Raji (cell line): ENCODE measurements around the gene DGKH.

Experiments used
- POLR2A ChIP-seq: IDR thresholded peaks from 2 replicates; pipeline ENCODE4 v1.6.1; 2011; ENCODE audit warnings: low read depth, low read length, control low read depth; ENCODE audit not compliant: insufficient read depth

DGKH gene, protein sequence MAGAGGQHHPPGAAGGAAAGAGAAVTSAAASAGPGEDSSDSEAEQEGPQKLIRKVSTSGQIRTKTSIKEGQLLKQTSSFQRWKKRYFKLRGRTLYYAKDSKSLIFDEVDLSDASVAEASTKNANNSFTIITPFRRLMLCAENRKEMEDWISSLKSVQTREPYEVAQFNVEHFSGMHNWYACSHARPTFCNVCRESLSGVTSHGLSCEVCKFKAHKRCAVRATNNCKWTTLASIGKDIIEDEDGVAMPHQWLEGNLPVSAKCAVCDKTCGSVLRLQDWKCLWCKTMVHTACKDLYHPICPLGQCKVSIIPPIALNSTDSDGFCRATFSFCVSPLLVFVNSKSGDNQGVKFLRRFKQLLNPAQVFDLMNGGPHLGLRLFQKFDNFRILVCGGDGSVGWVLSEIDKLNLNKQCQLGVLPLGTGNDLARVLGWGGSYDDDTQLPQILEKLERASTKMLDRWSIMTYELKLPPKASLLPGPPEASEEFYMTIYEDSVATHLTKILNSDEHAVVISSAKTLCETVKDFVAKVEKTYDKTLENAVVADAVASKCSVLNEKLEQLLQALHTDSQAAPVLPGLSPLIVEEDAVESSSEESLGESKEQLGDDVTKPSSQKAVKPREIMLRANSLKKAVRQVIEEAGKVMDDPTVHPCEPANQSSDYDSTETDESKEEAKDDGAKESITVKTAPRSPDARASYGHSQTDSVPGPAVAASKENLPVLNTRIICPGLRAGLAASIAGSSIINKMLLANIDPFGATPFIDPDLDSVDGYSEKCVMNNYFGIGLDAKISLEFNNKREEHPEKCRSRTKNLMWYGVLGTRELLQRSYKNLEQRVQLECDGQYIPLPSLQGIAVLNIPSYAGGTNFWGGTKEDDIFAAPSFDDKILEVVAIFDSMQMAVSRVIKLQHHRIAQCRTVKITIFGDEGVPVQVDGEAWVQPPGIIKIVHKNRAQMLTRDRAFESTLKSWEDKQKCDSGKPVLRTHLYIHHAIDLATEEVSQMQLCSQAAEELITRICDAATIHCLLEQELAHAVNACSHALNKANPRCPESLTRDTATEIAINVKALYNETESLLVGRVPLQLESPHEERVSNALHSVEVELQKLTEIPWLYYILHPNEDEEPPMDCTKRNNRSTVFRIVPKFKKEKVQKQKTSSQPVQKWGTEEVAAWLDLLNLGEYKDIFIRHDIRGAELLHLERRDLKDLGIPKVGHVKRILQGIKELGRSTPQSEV

GRCh38 chr13:42048342-42048683 lies at the start of gene DGKH:
Gene DGKH (plus strand): TSS chr13:42048648. CDS start chr13:42048774, 126 bp downstream.
- no peak for TF ChIP-seq POLR2A

DNA sequence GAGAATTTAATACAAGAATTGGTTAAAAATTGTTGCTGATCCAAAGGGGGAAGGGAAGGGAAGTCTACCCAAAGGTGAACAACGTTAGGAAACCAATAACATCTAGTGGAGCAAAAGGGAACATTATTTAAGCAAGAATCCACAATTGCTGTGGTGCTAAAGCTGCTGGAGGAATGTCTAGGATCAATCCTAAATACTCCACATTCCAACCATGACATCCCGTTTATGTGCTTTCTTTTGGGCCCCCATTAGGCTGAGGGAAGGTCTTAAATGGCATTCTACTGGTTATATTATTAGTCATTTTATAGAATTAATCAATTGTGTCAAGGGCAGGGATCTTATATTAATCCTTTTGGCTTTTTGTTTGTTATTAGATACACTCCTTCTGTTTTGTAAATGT lies 47.6 kb upstream of the DGKH start:
- TF ChIP-seq POLR2A: no peak

DNA sequence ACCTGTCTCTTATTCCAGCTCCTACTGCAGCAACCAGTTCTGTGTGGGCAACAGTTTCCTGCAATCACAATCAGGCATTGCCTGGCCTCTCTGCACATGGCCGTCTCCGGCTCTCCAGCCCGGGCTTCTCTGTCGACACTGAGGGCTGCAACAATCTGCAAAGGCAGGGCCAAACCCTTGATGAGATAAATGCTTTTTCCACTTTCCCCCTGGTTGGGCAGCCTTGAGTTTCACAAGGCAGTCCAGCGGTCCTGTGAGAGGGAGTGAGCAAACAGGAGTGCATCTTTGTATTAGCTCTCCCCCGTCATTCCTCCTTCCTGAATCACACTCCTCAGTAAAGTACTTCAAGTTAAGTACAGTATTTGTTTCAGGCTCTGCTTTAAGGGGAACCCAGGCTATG lies 46.9 kb upstream of the DGKH start:
- no peak for TF ChIP-seq POLR2A

DNA sequence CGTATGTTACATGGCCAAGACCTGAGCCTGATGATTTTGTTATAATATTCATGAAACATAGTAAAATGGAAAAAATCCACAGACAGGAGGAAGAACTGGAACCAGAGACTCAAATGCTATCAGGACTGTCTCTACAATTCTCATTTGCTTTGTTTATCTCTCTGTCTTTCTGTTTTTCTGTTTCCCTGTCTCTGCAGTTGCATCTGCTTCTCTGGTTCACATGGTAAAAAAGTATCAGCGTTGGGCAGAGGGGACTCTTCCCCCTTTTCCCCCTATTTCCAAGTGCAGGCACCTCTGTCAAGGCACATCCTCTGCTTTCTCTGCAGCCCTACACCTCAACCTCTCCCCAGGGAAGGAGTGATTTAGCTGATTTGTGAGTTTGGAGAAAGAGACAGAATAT lies 46.4 kb upstream of the DGKH start:
- TF ChIP-seq POLR2A: no peak

GRCh38 chr13:42007844-42008243 lies 40.6 kb upstream of the DGKH start:
- no peak for TF ChIP-seq POLR2A

DNA sequence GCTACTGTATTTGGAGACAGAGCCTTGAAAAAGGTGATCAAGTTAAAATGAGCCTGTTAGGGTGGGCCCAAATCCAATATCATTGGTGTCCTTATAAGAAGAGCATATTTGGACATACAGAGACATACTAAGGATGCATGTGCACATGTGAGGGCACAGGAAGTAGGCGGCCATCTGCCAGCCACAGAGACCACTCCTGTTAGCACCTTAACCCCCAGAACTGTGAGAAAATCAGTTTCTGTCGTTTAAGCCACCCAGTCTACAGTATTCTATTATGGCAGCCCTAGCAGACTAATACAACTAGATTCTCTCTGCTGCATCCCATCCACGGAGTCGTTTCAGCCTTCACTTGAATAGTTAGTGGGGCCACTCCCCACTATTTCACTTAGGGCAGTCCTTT lies 39.4 kb upstream of the DGKH start:
- TF ChIP-seq POLR2A: no peak

DNA sequence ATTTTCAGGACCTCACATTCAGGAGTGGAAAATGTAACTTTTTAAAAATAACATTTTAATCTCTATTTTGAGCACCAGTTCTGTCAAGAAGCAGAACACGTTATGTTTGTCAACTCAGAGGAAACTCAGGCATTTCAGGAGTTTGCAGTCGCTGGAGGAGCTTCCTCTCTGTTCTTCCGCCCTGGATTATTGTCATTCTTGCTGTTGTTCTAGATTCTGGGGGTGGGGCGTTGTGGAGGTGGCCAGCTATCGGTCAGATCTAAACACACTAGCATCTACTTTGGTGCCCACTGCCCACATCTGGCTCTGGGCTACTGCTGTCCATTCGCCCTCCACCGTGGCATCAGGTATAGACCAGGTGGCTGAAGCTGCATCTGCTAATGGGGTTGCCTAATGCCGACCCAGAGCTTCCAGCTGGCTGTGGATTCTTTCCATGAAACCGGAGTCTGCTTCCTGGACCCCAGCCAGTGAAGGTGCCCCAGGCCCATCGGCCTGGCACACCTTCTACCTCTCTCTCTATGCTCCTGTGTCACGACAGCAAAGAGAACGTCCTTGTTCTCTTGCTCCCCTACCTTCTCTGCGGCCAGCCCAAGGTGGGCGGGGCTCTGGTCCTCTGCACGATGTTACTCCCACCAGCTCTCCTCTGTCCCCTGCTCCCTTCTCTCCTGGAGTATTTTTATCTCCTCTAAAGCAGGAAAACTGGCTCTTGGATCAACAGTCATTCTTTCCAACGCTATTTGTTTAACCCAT lies 36.7 kb upstream of the DGKH start:
- TF ChIP-seq POLR2A: no peak

GRCh38 chr13:42014119-42014518 lies 34.3 kb upstream of the DGKH start:
- TF ChIP-seq POLR2A: no peak

DNA sequence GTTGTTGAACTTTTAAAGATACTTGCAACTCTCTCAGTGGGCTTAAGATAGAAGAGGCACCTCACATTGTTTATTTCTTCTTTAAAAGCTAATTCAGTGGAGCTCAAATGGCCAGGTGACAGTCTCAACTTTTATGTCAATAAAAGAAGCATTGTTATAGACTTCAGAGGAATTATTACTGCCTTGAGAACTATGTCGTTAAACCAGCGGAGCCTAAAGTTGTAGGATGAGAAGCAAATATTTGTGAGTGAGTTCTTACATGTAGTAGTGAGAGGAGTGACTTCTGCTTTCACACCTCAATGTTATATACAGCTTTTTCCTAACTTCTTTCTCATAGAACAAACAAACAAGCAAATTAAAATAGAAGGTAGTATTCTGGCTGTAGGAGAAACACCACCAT lies 31.2 kb upstream of the DGKH start:
- TF ChIP-seq POLR2A: no peak

DNA sequence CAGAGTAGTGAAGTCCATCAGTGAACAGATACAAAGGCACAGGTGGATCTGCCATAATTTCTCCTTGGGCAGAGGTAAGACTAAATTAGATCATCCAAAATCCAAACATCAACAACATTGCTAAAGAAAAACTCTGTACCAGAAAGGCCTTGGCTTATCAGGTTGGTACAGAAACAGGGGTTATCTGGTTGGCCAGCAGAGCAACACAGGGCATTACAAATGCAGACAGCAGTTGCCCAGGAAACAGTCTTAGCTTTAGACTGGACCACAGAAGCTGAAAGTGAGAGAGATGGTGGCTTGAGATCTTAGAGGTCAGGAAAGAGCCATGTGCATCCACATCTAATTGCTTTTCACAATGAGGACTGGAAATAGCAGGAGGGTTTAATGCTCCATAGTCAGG lies 26.6 kb upstream of the DGKH start:
- TF ChIP-seq POLR2A: no peak

- TF ChIP-seq POLR2A: no peak
These were observed 26.1 kb upstream of the DGKH start for GRCh38 chr13:42022336-42022735.

- no peak for TF ChIP-seq POLR2A
These were observed 25.5 kb upstream of the DGKH start for GRCh38 chr13:42022796-42023493.

GRCh38 chr13:42027286-42027685 lies 21.2 kb upstream of the DGKH start:
- TF ChIP-seq POLR2A: no peak

DNA sequence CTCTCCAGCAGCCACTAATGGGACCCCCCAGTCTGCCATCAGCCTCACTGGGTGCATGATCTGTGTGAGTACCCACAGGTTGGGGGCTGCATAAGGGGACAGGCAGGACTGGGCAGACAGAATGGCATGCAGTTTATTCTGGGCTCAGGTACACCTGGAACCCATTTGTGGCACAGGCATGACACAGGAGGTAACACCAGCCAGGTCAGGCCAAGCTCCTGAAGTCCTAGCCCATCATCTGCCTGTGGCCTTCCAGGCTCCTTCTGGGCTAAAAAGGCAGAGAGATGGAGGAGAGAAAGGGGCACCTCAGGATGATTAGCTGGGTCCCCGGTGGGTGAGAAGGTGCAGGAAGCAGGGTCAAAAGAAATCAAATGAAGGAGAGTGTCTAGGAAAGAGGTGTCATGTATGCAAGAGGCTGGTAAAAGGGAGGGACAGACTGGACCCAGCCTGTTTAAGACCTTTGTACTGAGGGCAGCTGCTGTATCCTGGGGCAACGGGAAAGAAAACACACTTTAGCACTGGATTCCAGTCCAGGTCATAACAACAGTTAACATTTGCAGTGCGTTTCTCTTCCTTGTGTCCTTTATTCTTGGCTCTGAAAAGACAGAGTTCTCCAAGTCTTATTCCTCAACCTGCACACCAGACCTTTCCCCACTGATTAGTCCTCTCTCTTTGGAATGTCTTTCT lies 20.2 kb upstream of the DGKH start:
- TF ChIP-seq POLR2A: no peak
